Occipital lobe (tissue), 2 donors: Measurements from ENCODE around the gene MAGEB5. TPM values are rescaled to one million over a fixed set of nuclear protein-coding genes. Genes with fewer than 3 reads are reported as not detected.
"Not testable (repeated sequence)": the region's sequence is repeated elsewhere in the genome, so short reads cannot be mapped to it uniquely, and the experiment has no call there.

Experiments used
- DNase-seq: peaks from one replicate; lab custom pipeline; 2025; lab: John Stamatoyannopoulos, UW
- total RNA-seq: library from RNA; depleted of rRNA; stranded (reverse); fragments of >200 nt; gene quantifications from one replicate; pipeline ENCODE4 v1.2.3, GENCODE V29; 2014

The MAGEB5 gene
- total RNA-seq = not detected

GRCh38 chrX:26215869-26216268 is at the start of gene MAGEB5:
TSS of gene MAGEB5 (plus strand) at chrX:26216169. CDS start at chrX:26217302, 1,133 bp downstream.
- DNase-seq = no peak

DNA sequence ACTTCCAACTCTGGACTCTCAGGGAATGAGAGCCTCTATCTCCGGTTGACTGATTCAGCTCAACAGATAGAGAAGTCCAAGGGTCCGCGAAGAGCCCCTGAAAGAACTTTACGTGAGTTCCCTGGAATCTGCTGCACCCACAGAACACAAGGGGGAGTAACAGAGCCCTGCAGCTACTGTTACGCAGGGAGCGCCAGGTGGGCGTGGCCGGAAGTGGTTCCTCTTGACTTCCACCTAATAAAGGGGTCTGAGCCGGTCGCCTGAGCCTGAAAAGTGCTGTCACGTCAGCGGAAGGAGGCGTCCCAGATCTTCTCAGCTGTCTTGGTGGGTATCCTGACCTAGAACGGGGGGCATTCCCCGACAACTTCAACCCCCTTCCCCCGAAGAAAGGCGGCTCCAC is 23.8 kb upstream of the MAGEB5 start, which contains the start of gene MAGEB6:
Gene MAGEB6 (plus strand): TSS at position 237 of the 400 bp plus-strand sequence. CDS start 1,407 bp downstream, outside the sequence.
- no peak for DNase-seq

GRCh38 chrX:26203561-26203960 is 12.4 kb upstream of the MAGEB5 start:
- DNase-seq = no peak

DNA sequence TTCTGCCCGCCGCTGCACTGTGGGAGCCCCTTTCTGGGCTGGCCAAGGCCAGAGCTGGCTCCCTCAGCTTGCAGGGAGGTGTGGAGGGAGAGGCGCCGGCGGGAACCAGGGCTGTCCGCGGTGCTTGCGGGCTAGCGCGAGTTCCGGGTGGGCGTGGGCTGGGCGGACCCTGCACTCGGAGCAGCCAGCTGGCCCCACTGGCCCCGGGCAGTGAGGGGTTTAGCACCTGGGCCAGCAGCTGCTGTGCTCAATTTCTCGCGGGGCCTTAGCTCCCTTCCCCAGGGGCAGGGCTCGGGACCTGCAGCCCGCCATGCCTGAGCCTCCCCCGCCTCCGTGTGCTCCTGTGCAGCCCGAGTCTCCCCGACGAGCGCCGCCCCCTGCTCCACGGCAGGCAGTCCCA is 11.3 kb upstream of the MAGEB5 start:
- DNase-seq = not testable (repeated sequence)

DNA sequence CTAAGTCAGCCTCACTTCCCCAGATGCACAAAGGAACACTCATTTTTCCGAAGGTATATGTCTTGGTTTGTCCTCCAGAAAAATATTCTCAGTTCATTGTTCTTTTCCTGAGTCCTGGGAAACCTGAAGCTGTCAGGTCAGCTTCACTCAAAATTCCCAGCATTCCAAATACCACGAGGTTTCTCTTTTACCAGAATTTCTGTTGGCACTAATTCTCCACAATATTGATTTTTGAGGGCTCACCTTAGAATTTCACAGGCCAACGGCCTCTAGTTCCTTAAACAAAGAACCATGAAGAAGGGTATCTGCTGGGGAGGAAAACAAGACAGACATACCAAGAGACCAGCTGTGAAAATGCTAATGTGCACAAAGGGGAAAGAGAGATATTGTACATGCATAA is 8.0 kb upstream of the MAGEB5 start:
- no peak for DNase-seq

DNA sequence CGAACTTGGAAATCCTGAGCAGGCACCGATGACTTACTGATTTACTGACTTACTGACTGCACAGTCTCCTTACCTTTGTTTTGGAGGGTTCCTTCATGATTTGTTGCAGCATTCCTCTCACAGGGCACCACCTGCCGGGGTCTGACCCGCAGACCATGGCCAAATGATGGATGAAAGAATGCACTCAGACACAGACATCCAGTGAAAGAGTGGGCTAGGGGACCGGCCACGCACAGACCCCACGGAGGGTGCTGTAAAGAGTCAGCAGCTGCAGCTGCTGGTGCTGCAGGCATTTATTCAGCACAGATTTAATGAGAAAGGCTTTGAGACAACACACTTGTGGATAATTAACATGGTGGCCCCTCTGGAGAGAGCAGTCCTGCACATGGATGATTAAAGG is 3.4 kb downstream of the MAGEB5 start:
- no peak for DNase-seq

DNA sequence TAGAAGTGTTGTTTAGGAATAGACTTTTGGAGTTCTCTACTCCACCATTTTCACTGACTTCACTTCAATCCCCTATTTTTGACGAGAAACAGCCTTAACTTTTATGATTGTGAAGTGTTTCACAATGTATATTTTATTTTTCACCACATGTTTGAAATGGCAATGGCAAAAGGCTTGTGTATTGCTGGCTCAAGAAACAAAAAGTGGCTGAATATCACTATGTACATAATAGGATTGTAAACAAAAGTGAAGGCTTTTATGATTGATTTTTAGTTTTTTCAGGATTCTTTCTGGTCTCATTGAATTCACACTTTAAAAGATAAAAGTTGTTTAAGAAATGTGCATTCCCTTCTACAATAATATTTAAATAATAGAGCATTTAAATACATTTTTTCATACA is 18.2 kb downstream of the MAGEB5 start:
- no peak for DNase-seq

DNA sequence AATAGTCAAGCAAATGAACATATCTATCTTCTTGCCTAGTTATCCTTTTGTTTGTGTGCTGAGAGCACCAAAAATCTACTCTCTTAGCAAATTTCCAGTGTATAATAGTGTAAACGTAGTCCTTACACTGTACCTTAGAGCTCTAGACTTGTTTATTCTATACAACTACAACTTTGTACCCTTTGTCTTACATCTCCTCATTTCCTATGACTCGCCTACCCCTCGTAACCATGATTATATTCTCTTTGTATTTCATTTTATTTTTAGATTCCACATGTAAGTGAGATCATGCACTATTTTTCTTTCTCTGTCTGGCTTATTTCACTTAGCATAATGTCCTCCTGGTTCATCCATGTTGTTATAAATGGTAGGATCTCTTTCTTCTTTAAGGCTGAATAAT is 37.6 kb downstream of the MAGEB5 start:
- DNase-seq = no peak

DNA sequence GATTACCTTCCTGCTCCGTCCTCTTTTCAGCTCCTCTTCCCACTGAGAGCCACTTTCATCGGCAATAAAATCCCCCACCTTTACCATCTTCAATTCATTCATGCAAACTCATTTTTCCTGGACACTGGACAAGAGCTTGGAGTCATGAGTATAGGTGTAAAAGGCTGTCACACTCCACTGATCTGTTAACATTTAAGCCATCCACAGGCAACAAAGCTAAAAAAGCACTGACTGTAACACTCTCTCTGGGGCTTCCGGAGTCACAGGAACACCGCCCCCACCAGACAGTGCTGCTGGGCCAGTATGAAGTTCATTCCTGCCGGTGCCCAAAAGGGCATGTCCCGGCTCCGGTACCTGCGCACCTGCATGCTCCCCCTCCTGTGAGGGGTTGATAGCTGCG is 38.5 kb downstream of the MAGEB5 start:
- no peak for DNase-seq

DNA sequence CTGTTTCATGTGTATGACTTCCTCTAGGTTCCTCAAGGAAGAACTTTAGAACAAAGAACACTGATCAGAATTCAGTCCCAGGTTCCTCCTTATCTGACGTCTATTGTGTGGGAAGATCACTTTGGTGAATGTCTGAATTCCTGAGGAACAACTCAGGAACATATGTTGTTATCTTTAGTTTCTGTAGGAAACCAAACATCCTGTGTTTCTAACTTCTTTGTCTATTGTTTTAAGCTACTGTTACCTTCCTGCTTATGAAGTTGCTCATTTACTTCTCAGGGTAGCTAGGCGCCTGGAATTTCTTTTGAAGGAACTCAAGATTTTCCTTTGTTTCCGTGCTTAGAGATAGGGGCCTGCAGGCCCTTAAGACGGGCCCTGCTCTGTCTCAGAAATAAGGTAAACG is 46.2 kb downstream of the MAGEB5 start:
- no peak for DNase-seq

Other genes starting within 250 kb of the MAGEB5 start
- gene MAGEB18, start 77.8 kb upstream of the MAGEB5 start, total RNA-seq = not detected
- not detected for gene MAGEB6B, start 55.6 kb upstream of the MAGEB5 start, total RNA-seq
- not detected for gene MAGEB6, start 23.7 kb upstream of the MAGEB5 start, total RNA-seq